ENCODE measurements around the gene CDC5L. TPM values are rescaled to one million over a fixed set of nuclear protein-coding genes. Genes with fewer than 3 reads are reported as not detected.

The CDC5L gene
- total and polyA plus RNA-seq, 2 experiments from 2014 or later = 27.0 to 32.5 TPM

DNA sequence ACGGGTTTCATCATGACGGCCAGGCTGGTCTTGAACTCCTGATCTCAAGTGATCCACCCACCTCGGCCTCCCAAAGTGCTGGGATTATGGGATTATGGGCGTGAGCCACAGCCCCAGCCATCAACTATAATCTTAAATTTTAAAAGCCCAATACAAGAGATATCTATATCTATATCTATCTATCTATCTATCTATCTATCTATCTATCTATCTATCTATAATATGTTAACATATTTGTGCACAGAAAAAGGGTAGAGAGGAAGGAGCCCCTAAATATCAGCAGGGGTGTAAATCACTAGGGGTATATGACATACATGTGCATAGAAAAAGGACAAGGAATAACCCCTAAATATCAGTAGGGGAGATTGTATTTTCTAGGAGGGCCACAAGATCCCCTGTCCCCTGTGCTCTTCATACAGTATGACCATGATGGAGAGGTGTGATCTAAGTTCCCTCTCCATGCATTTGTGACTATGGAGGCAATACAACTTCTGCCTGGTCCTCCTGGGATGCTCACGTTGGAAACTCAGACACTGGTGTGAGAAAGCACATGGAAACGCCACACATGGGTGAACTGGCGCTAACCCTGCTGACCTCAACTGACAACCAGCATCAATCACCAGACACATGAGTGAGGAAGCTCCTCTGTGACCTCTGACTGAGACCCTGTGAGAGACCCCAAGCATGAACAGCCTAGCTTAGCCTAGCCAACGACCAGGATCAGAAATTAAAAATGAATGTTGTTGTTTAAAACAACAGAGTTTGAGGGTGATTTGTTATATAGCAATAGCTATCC, 46.2 kb upstream of the CDC5L start:
- 0 out of 2 replicates have a peak, but pooled peaks cover 6% of the 10 kb centered on the region for H3K4me1 ChIP-seq (ENCODE audit: insufficient read depth)
- no peak overlapping the region for H3K27ac ChIP-seq (ENCODE audit: low read depth)
- no peaks in the 10 kb centered on the region for H3K36me3 ChIP-seq (ENCODE audit: insufficient read depth)
- H3K4me3 ChIP-seq = no peak overlapping the region
- no peaks in the 10 kb centered on the region for H3K9me2 ChIP-seq (ENCODE audit: insufficient read depth)
- H3K4me2 ChIP-seq = 0 out of 2 replicates have a peak overlapping the region, but pooled peaks have one; percentile 69
- peaks cover 23% of the 10 kb centered on the region for H3K27me3 ChIP-seq (ENCODE audit: insufficient read depth)
- TF ChIP-seq NANOG (IDR thresholded peaks at IDR 0.05; ENCODE audit: borderline replicate concordance) (no peak), JUNB (IDR thresholded peaks at IDR 0.05; ENCODE audit: unreplicated experiment) (no peak), ZNF114 (CRISPR knock-in tag; IDR thresholded peaks at IDR 0.05) (no peak), POLR2AphosphoS5 (IDR thresholded peaks at IDR 0.05; ENCODE audit: low read depth) (no peak), ETS1 (IDR thresholded peaks at IDR 0.05) (no peak), CREB1 (CRISPR knock-in tag; IDR thresholded peaks at IDR 0.05; ENCODE audit: low read depth) (no peak), REST (IDR thresholded peaks at IDR 0.05; ENCODE audit: unreplicated experiment) (no peak), STAT1 (IDR thresholded peaks at IDR 0.05; ENCODE audit: unreplicated experiment) (no peak), EZH2phosphoT487 (IDR thresholded peaks at IDR 0.05; ENCODE audit: unreplicated experiment) (no peak), EZH2 (IDR thresholded peaks at IDR 0.05; ENCODE audit: low read depth, unreplicated experiment) (no peak), ZNF331 (CRISPR knock-in tag; IDR thresholded peaks at IDR 0.05; ENCODE audit: low read depth) (no peak)
- TF ChIP-seq, protein P1, sequence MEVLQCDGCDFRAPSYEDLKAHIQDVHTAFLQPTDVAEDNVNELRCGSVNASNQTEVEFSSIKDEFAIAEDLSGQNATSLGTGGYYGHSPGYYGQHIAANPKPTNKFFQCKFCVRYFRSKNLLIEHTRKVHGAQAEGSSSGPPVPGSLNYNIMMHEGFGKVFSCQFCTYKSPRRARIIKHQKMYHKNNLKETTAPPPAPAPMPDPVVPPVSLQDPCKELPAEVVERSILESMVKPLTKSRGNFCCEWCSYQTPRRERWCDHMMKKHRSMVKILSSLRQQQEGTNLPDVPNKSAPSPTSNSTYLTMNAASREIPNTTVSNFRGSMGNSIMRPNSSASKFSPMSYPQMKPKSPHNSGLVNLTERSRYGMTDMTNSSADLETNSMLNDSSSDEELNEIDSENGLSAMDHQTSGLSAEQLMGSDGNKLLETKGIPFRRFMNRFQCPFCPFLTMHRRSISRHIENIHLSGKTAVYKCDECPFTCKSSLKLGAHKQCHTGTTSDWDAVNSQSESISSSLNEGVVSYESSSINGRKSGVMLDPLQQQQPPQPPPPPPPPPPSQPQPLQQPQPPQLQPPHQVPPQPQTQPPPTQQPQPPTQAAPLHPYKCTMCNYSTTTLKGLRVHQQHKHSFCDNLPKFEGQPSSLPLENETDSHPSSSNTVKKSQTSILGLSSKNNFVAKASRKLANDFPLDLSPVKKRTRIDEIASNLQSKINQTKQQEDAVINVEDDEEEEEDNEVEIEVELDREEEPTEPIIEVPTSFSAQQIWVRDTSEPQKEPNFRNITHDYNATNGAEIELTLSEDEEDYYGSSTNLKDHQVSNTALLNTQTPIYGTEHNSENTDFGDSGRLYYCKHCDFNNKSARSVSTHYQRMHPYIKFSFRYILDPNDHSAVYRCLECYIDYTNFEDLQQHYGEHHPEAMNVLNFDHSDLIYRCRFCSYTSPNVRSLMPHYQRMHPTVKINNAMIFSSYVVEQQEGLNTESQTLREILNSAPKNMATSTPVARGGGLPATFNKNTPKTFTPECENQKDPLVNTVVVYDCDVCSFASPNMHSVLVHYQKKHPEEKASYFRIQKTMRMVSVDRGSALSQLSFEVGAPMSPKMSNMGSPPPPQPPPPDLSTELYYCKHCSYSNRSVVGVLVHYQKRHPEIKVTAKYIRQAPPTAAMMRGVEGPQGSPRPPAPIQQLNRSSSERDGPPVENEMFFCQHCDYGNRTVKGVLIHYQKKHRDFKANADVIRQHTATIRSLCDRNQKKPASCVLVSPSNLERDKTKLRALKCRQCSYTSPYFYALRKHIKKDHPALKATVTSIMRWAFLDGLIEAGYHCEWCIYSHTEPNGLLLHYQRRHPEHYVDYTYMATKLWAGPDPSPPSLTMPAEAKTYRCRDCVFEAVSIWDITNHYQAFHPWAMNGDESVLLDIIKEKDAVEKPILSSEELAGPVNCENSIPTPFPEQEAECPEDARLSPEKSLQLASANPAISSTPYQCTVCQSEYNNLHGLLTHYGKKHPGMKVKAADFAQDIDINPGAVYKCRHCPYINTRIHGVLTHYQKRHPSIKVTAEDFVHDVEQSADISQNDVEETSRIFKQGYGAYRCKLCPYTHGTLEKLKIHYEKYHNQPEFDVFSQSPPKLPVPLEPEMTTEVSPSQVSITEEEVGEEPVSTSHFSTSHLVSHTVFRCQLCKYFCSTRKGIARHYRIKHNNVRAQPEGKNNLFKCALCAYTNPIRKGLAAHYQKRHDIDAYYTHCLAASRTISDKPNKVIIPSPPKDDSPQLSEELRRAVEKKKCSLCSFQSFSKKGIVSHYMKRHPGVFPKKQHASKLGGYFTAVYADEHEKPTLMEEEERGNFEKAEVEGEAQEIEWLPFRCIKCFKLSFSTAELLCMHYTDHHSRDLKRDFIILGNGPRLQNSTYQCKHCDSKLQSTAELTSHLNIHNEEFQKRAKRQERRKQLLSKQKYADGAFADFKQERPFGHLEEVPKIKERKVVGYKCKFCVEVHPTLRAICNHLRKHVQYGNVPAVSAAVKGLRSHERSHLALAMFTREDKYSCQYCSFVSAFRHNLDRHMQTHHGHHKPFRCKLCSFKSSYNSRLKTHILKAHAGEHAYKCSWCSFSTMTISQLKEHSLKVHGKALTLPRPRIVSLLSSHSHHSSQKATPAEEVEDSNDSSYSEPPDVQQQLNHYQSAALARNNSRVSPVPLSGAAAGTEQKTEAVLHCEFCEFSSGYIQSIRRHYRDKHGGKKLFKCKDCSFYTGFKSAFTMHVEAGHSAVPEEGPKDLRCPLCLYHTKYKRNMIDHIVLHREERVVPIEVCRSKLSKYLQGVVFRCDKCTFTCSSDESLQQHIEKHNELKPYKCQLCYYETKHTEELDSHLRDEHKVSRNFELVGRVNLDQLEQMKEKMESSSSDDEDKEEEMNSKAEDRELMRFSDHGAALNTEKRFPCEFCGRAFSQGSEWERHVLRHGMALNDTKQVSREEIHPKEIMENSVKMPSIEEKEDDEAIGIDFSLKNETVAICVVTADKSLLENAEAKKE (CRISPR knock-in tag; IDR thresholded peaks at IDR 0.05) = no peak
- TF ChIP-seq, protein P2, sequence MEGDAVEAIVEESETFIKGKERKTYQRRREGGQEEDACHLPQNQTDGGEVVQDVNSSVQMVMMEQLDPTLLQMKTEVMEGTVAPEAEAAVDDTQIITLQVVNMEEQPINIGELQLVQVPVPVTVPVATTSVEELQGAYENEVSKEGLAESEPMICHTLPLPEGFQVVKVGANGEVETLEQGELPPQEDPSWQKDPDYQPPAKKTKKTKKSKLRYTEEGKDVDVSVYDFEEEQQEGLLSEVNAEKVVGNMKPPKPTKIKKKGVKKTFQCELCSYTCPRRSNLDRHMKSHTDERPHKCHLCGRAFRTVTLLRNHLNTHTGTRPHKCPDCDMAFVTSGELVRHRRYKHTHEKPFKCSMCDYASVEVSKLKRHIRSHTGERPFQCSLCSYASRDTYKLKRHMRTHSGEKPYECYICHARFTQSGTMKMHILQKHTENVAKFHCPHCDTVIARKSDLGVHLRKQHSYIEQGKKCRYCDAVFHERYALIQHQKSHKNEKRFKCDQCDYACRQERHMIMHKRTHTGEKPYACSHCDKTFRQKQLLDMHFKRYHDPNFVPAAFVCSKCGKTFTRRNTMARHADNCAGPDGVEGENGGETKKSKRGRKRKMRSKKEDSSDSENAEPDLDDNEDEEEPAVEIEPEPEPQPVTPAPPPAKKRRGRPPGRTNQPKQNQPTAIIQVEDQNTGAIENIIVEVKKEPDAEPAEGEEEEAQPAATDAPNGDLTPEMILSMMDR (conservative IDR thresholded peaks at IDR 0.05; ENCODE audit: low read depth in 2 of 2) = no peak
- no peaks in the 10 kb centered on the region for H3F3A ChIP-seq (replicated peaks; ENCODE audit: low read depth)
- Mint-ChIP-seq H3K27ac (no peak overlapping the region), H3K9me3 (no peaks in the 10 kb centered on the region), H3K36me3 (ENCODE audit: low read depth) (no peaks in the 10 kb centered on the region), H3K4me1 (peaks cover 15% of the 10 kb centered on the region), H3K4me3 (no peak overlapping the region), H3K27me3 (ENCODE audit: insufficient read depth, low read depth, poor library complexity) (peaks cover 10% of the 10 kb centered on the region)
- no peak overlapping the region for H2AFZ ChIP-seq
- ATAC-seq (no peak), DNase-seq (ENCODE audit: low spot score) (no peak)
- no peaks in the 10 kb centered on the region for H4K20me1 ChIP-seq (replicated peaks; ENCODE audit: insufficient read depth)
- no peaks in the 10 kb centered on the region for H3K79me2 ChIP-seq (replicated peaks; ENCODE audit: insufficient read depth)

Data from GM23338 (cell line).